GM21786 (cell line): ENCODE measurements around the gene GNB1L.
"Not testable (repeated sequence)": the region's sequence is repeated elsewhere in the genome, so short reads cannot be mapped to it uniquely, and the experiment has no call there.

Experiments used
- ATAC-seq: cut with Tn5 transposase; IDR thresholded peaks from one replicate; pipeline ENCODE4 v1.9.1; 2021; ENCODE audit not compliant: unreplicated experiment

Gene GNB1L

GRCh38 chr22:19799322-19800190 lies 55.1 kb downstream of the GNB1L start:
- no peak for ATAC-seq

- no peak for ATAC-seq
Observed at GRCh38 chr22:19798891-19799293, 55.8 kb downstream of the GNB1L start.

GRCh38 chr22:19798003-19798665 lies 56.5 kb downstream of the GNB1L start:
- no peak for ATAC-seq

GRCh38 chr22:19797086-19798002 lies 57.3 kb downstream of the GNB1L start:
- ATAC-seq: no peak

- no peak for ATAC-seq
Observed at GRCh38 chr22:19796160-19796559, 58.5 kb downstream of the GNB1L start.

- ATAC-seq: no peak
Observed at GRCh38 chr22:19795617-19796008, 59.1 kb downstream of the GNB1L start.

GRCh38 chr22:19793661-19794310 lies 60.9 kb downstream of the GNB1L start:
- no peak for ATAC-seq

- no peak for ATAC-seq
Observed at GRCh38 chr22:19793161-19793560, 61.5 kb downstream of the GNB1L start.

- ATAC-seq: not testable (repeated sequence)
Observed at GRCh38 chr22:19792383-19792896, 62.2 kb downstream of the GNB1L start.

GRCh38 chr22:19791894-19792293 lies 62.8 kb downstream of the GNB1L start:
- no peak for ATAC-seq

- no peak for ATAC-seq
Observed at GRCh38 chr22:19791243-19791642, 63.4 kb downstream of the GNB1L start.

- ATAC-seq: no peak
Observed at GRCh38 chr22:19789828-19790227, 64.8 kb downstream of the GNB1L start.

GRCh38 chr22:19789406-19789805 lies 65.3 kb downstream of the GNB1L start:
- ATAC-seq: no peak

GRCh38 chr22:19788661-19789225 lies 65.9 kb downstream of the GNB1L start:
- no peak for ATAC-seq

- ATAC-seq: no peak
Observed at GRCh38 chr22:19787849-19788141, 66.9 kb downstream of the GNB1L start.

GRCh38 chr22:19786959-19787848 lies 67.5 kb downstream of the GNB1L start:
- ATAC-seq: no peak

GRCh38 chr22:19786264-19786585 lies 68.4 kb downstream of the GNB1L start:
- no peak for ATAC-seq

GRCh38 chr22:19785461-19786263 lies 69.0 kb downstream of the GNB1L start:
- ATAC-seq: no peak
